Skeletal muscle tissue (tissue), 4 donors: Measurements from ENCODE around the gene ATAD3C. TPM values are rescaled to one million over a fixed set of nuclear protein-coding genes. Genes with fewer than 3 reads are reported as not detected.
A peak's percentile ranks its signal among the peaks of the same experiment; 100 is the strongest.
"Not testable (repeated sequence)": the region's sequence is repeated elsewhere in the genome, so short reads cannot be mapped to it uniquely, and the experiment has no call there.

ENCODE experiments used
- H3K27ac ChIP-seq: one replicate; pipeline ENCODE4 v1.7.0; 2013; ENCODE audit warnings: mild to moderate bottlenecking, low read depth, low read length, inconsistent platforms
- H3K27me3 ChIP-seq, 3 donors: one replicate each; pipeline ENCODE4 v1.7.0; 2013; ENCODE audit warnings: low read length in 3 of 3; ENCODE audit not compliant: control insufficient read depth in 3 of 3, insufficient read depth in 3 of 3
- H3K36me3 ChIP-seq, 3 donors: one replicate each; pipeline ENCODE4 v1.7.0; 2013; ENCODE audit warnings: low read length in 3 of 3; ENCODE audit not compliant: control insufficient read depth in 3 of 3, insufficient read depth in 3 of 3
- H3K4me1 ChIP-seq, 3 donors: one replicate each; pipeline ENCODE4 v1.7.0; 2013; ENCODE audit warnings: low read length in 3 of 3, mild to moderate bottlenecking in 3 of 3; ENCODE audit not compliant: control insufficient read depth in 3 of 3, insufficient read depth in 3 of 3
- H3K4me3 ChIP-seq, 3 donors: one replicate each; pipeline ENCODE4 v1.7.0; 2013; ENCODE audit warnings: low read length in 3 of 3
- H3K9ac ChIP-seq, 3 donors: one replicate each; pipeline ENCODE4 v1.7.0; 2013; ENCODE audit warnings: low read length in 3 of 3, mild to moderate bottlenecking in 3 of 3, moderate library complexity in 2 of 3, low read depth in 1 of 3
- H3K9me3 ChIP-seq, 3 donors: one replicate each; pipeline ENCODE4 v1.7.0; 2013; ENCODE audit warnings: low read length in 3 of 3; ENCODE audit not compliant: control insufficient read depth in 3 of 3
- total RNA-seq: library from RNA; depleted of rRNA; stranded (reverse); fragments of >200 nt; gene quantifications from one replicate; pipeline ENCODE4 v1.2.3, GENCODE V29; 2014
- donor health status: Osteomylitis.

The ATAD3C gene
- total RNA-seq, 1 donor from 2014 or later, result not detected

DNA sequence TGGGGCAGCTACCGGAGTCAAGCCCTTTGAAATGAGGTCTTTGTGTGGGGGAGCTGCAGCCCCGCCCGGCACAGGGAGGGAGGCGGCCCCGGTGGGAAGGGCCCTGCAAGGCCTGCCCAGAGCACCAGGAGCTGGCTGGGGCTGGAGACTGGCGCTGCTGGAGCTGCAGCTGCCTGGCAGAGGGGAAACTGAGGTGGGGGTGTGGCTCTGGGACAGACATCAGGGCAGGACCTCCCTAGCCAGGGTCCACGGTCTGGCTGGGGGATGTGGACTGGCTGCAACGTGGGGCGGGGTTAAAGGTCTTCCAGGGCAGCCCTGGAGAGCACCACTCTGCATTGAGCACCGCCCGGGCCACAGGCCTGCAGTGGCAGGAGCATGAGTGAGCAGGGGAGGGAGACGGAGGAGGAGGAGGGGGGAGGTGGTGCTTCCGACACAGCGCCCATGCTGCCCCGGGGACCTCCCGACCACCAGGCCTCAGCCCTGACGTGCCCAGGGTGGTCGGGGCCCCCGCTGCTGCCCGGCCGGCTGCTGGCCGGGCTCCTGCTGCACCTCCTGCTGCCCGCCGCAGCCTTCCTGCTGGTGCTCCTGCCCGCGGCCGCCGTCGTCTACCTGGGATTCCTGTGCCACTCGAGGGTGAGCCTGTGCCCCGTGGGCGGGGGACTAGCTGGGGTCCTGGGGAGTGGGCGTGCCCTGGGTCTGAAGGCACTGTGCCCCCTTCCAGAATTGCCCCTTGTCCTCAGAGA lies 23.6 kb upstream of the ATAD3C start:
- no peaks in the 10 kb centered on the region for H3K9me3 ChIP-seq
- no peaks in the 10 kb centered on the region for H3K36me3 ChIP-seq
- peaks cover 10 to 14% (median 13%) of the 10 kb centered on the region in 3 donors for H3K4me1 ChIP-seq
- H3K9ac ChIP-seq, result no peak overlapping the region
- H3K4me3 ChIP-seq, result no peak overlapping the region
- H3K27ac ChIP-seq, result no peak overlapping the region
- H3K27me3 ChIP-seq, result peaks cover 0 to 18% (median 5%) of the 10 kb centered on the region in 3 donors

- H3K4me1 ChIP-seq, result peaks cover 13 to 15% (median 15%) of the 10 kb centered on the region in 3 donors
- H3K4me3 ChIP-seq, result no peak overlapping the region
- H3K9me3 ChIP-seq, result no peaks in the 10 kb centered on the region
- H3K27me3 ChIP-seq, result peaks cover 0 to 12% (median 5%) of the 10 kb centered on the region in 3 donors
- no peaks in the 10 kb centered on the region for H3K36me3 ChIP-seq
- no peak overlapping the region for H3K27ac ChIP-seq
- H3K9ac ChIP-seq, result no peak overlapping the region
Observed at GRCh38 chr1:1426496-1427105, 22.9 kb upstream of the ATAD3C start.

GRCh38 chr1:1427106-1427819 lies 22.2 kb upstream of the ATAD3C start:
- Histone ChIP-seq H3K9ac (no peak overlapping the region), H3K27me3 (peaks cover 0 to 12% (median 5%) of the 10 kb centered on the region in 3 donors), H3K4me1 (peaks cover 18 to 22% (median 21%) of the 10 kb centered on the region in 3 donors), H3K36me3 (no peaks in the 10 kb centered on the region), H3K9me3 (no peaks in the 10 kb centered on the region), H3K27ac (no peak overlapping the region), H3K4me3 (no peak overlapping the region)

DNA sequence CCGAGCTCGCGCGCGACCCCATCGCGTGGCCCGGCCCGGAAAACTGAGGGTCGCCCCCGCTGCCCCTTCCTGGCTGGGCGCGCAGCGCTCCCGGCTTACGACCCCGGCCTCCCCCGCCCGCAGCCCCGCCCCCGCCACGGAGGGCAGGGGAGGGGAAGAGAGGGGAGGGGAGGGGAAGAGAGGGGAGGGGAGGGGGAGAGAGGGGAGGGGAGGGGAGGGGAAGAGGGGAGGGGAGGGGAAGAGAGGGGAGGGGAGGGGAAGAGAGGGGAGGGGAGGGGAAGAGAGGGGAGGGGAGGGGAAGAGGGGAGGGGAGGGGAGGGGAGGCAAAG lies 21.7 kb upstream of the ATAD3C start:
- Histone ChIP-seq H3K27ac (no peak overlapping the region), H3K4me1 (peaks cover 18 to 27% (median 27%) of the 10 kb centered on the region in 3 donors)

GRCh38 chr1:1428174-1428573 lies 21.3 kb upstream of the ATAD3C start:
- Histone ChIP-seq H3K9ac (no peak overlapping the region), H3K27ac (no peak overlapping the region), H3K4me1 (peaks cover 22 to 31% (median 31%) of the 10 kb centered on the region in 3 donors)

More for the DNA sequence above, 21.7 kb upstream of the ATAD3C start:
- peaks cover 0 to 12% (median 5%) of the 10 kb centered on the region in 3 donors for H3K27me3 ChIP-seq
- H3K36me3 ChIP-seq, result no peaks in the 10 kb centered on the region
- no peak overlapping the region for H3K9ac ChIP-seq
- no peak overlapping the region for H3K4me3 ChIP-seq
- no peaks in the 10 kb centered on the region for H3K9me3 ChIP-seq

DNA sequence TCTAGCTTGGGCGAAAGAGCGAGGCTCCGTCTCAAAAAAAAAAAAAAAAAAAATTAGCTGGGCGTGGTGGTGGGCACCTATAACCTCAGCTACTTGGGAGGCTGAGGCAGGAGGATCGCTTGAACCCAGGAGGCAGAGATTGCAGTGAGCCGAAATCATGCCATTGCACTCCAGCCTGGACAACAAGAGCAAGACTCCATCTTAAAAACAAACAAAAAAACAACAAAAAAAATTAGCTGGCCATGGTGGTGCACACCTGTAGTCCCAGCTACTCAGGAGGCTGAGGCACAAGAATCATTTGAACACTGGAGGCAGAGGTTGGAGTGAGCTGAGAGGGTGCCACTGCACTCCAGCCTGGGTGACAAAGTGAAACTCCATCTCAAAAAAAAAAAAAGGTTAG lies 20.5 kb upstream of the ATAD3C start:
- not testable (repeated sequence) for H3K27ac ChIP-seq, H3K9me3 ChIP-seq, H3K9ac ChIP-seq, H3K36me3 ChIP-seq, H3K4me3 ChIP-seq
- peaks cover 30 to 38% (median 38%) of the 10 kb centered on the region in 3 donors for H3K4me1 ChIP-seq
- H3K27me3 ChIP-seq, result peaks cover 0 to 12% (median 5%) of the 10 kb centered on the region in 3 donors

More at GRCh38 chr1:1428174-1428573, 21.3 kb upstream of the ATAD3C start:
- Histone ChIP-seq H3K27me3 (peaks cover 0 to 12% (median 5%) of the 10 kb centered on the region in 3 donors), H3K36me3 (no peaks in the 10 kb centered on the region), H3K4me3 (no peak overlapping the region), H3K9me3 (no peaks in the 10 kb centered on the region)

- peaks cover 36 to 44% (median 42%) of the 10 kb centered on the region in 3 donors for H3K4me1 ChIP-seq
- no peaks in the 10 kb centered on the region for H3K9me3 ChIP-seq
- no peak overlapping the region for H3K4me3 ChIP-seq
- peak overlapping the region; percentile 72 for H3K27ac ChIP-seq
- no peaks in the 10 kb centered on the region for H3K36me3 ChIP-seq
- peaks cover 0 to 12% (median 5%) of the 10 kb centered on the region in 3 donors for H3K27me3 ChIP-seq
- no peak overlapping the region for H3K9ac ChIP-seq
Observed at GRCh38 chr1:1429671-1430073, 19.8 kb upstream of the ATAD3C start.

DNA sequence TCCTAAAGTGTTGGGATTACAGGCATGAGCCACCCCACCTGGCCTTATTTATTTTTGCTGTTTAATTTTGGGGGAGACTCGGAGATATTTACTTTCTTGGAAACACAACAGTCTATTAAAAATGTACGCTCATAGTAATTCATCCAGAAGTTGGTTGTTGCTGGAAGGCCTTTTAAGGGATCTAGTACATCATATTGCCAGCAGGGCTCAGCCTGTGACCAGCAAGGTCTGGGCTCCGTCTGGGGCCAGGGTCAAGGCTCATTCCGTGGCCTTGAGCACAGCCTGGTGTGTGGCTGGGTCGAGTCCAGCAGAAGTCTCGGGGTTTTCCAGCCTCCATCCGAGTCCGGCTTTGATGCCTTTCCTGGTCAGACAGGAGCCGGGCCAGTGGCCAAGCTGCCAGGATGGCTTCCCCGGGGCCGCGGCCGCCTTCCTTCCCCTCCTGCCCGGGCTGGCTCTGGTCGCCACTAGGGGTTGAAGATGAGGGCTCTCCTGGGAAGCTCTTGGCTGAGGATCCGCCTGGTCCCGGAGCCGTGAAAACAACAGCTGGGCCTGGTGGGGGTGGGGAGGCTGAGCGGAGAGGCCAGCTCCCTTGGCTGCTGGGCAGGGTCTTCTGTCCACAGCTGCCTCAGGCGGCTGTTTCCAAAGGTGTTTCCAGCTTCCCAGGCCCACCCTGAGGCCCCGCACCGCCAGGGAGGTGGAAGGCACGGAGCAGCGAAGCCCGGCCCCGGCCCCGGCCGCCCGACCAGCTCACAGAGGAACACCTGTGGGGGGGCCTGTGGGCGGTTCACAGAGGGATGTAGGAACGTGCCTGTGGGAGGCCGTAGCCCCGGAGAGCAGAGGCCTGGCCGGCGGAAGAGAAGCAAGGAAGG lies 19.1 kb upstream of the ATAD3C start:
- peaks cover 0 to 17% (median 5%) of the 10 kb centered on the region in 3 donors for H3K27me3 ChIP-seq
- peak overlapping the region in 2 of 3 donors; percentile 40 to 51 for H3K9ac ChIP-seq
- peak overlapping the region; percentile 72 for H3K27ac ChIP-seq
- H3K36me3 ChIP-seq, result no peaks in the 10 kb centered on the region
- no peak overlapping the region for H3K4me3 ChIP-seq
- no peaks in the 10 kb centered on the region for H3K9me3 ChIP-seq
- H3K4me1 ChIP-seq, result peaks cover 43 to 50% (median 49%) of the 10 kb centered on the region in 3 donors
